ENCODE data around the gene SNRNP70. TPM values are rescaled to one million over a fixed set of nuclear protein-coding genes. Genes with fewer than 3 reads are reported as not detected.

SNRNP70 gene
- total RNA-seq, 1 experiment from 2014 or later: 259 TPM

- no peaks in the 10 kb centered on the region for H3K9me3 ChIP-seq
- no peak for TF ChIP-seq CTCF (IDR thresholded peaks at IDR 0.05; ENCODE audit: insufficient read depth in 1 of 2, low read depth in 1 of 2, low read length in 1 of 2, severe bottlenecking in 1 of 2, unreplicated experiment in 1 of 2)
- intact Hi-C loops (cut with micrococcal nuclease; ENCODE audit: unreplicated experiment): no loop called here
- POLR2A ChIA-PET: no interaction called here
- H3K4me3 ChIP-seq (ENCODE audit: low read depth, low read length): no peak overlapping the region
- CTCF ChIA-PET: no interaction called here
- BruUV-seq (replicated peaks): no TSS peak
- H3K36me3 ChIP-seq (ENCODE audit: control insufficient read depth, insufficient read depth, low read length): no peaks in the 10 kb centered on the region
- no peak overlapping the region for H3K4me3 Mint-ChIP-seq (ENCODE audit: unreplicated experiment)
- no peak for DNase-seq
- H3K9me3 Mint-ChIP-seq (ENCODE audit: unreplicated experiment): peaks cover 13% of the 10 kb centered on the region
- peaks cover 44% of the 10 kb centered on the region for H3K36me3 Mint-ChIP-seq (ENCODE audit: insufficient read depth, unreplicated experiment)
- no peaks in the 10 kb centered on the region for H3K27me3 ChIP-seq (replicated peaks; ENCODE audit: control insufficient read depth, insufficient read depth, low read length)
- peaks cover 24% of the 10 kb centered on the region for H3K4me1 Mint-ChIP-seq (ENCODE audit: low read depth, unreplicated experiment)
- peaks cover 7% of the 10 kb centered on the region; the same call in 1 of the 2 replicates for H3K4me1 ChIP-seq
- H3K27ac Mint-ChIP-seq (ENCODE audit: unreplicated experiment): no peak overlapping the region
- peaks cover 3% of the 10 kb centered on the region for H3K27me3 Mint-ChIP-seq (ENCODE audit: insufficient read depth, unreplicated experiment)
Measured at GRCh38 chr19:49154279-49154678, 69.0 kb downstream of the SNRNP70 start.

GRCh38 chr19:49155005-49155819 is 70.0 kb downstream of the SNRNP70 start, which contains the start of gene HRC:
TSS of gene HRC (minus strand) at chr19:49155396. CDS start at chr19:49155237, 159 bp downstream.
- no peak within 1 kb of the TSS for H3K27ac Mint-ChIP-seq (ENCODE audit: unreplicated experiment)
- H3K27me3 Mint-ChIP-seq (ENCODE audit: insufficient read depth, unreplicated experiment): peaks cover 3% of the 10 kb centered on the region
- no peak within 1 kb of the TSS for H3K4me3 Mint-ChIP-seq (ENCODE audit: unreplicated experiment)
- intact Hi-C loops (cut with micrococcal nuclease; ENCODE audit: unreplicated experiment): no loop called here
- Histone ChIP-seq H3K36me3 (ENCODE audit: control insufficient read depth, insufficient read depth, low read length) (no peaks in the 10 kb centered on the region), H3K27me3 (replicated peaks; ENCODE audit: control insufficient read depth, insufficient read depth, low read length) (no peaks in the 10 kb centered on the region), H3K4me1 (peaks cover 15% of the 10 kb centered on the region; the same call in 1 of the 2 replicates), H3K9me3 (no peaks in the 10 kb centered on the region), H3K4me3 (ENCODE audit: low read depth, low read length) (no peak within 1 kb of the TSS)
- H3K9me3 Mint-ChIP-seq (ENCODE audit: unreplicated experiment): peaks cover 13% of the 10 kb centered on the region
- BruUV-seq (replicated peaks): no TSS peak
- CTCF ChIA-PET: interaction anchor here (0.6 to 0.7 kb wide), 3 partner anchors 44 to 237 kb away, joined by 3 to 4 read pairs (median 3); no protein-coding TSS in a partner anchor
- POLR2A ChIA-PET: no interaction called here
- H3K36me3 Mint-ChIP-seq (ENCODE audit: insufficient read depth, unreplicated experiment): peaks cover 35% of the 10 kb centered on the region
- no peak for DNase-seq
- TF ChIP-seq CTCF (IDR thresholded peaks at IDR 0.05; ENCODE audit: insufficient read depth in 1 of 2, low read depth in 1 of 2, low read length in 1 of 2, severe bottlenecking in 1 of 2, unreplicated experiment in 1 of 2): no peak
- peaks cover 32% of the 10 kb centered on the region for H3K4me1 Mint-ChIP-seq (ENCODE audit: low read depth, unreplicated experiment)

GRCh38 chr19:49155820-49156346 is 70.6 kb downstream of the SNRNP70 start:
- no peak for DNase-seq
- no peak overlapping the region for H3K27ac Mint-ChIP-seq (ENCODE audit: unreplicated experiment)
- H3K4me3 Mint-ChIP-seq (ENCODE audit: unreplicated experiment): no peak overlapping the region
- intact Hi-C loops (cut with micrococcal nuclease; ENCODE audit: unreplicated experiment): no loop called here
- no peaks in the 10 kb centered on the region for H3K36me3 ChIP-seq (ENCODE audit: control insufficient read depth, insufficient read depth, low read length)
- H3K4me1 Mint-ChIP-seq (ENCODE audit: low read depth, unreplicated experiment): peaks cover 38% of the 10 kb centered on the region
- BruUV-seq (replicated peaks): no TSS peak
- peaks cover 13% of the 10 kb centered on the region for H3K9me3 Mint-ChIP-seq (ENCODE audit: unreplicated experiment)
- H3K9me3 ChIP-seq: no peaks in the 10 kb centered on the region
- ChIA-PET CTCF (no interaction called here), POLR2A (no interaction called here)
- no peaks in the 10 kb centered on the region for H3K27me3 ChIP-seq (replicated peaks; ENCODE audit: control insufficient read depth, insufficient read depth, low read length)
- peaks cover 30% of the 10 kb centered on the region for H3K36me3 Mint-ChIP-seq (ENCODE audit: insufficient read depth, unreplicated experiment)
- peaks cover 3% of the 10 kb centered on the region for H3K27me3 Mint-ChIP-seq (ENCODE audit: insufficient read depth, unreplicated experiment)
- no peak overlapping the region for H3K4me3 ChIP-seq (ENCODE audit: low read depth, low read length)
- H3K4me1 ChIP-seq: peaks cover 15% of the 10 kb centered on the region; the same call in 1 of the 2 replicates
- TF ChIP-seq CTCF (IDR thresholded peaks at IDR 0.05; ENCODE audit: insufficient read depth in 1 of 2, low read depth in 1 of 2, low read length in 1 of 2, severe bottlenecking in 1 of 2, unreplicated experiment in 1 of 2): no peak

All from Caco-2 (cell line).